H9 (cell line): ENCODE data around the gene TFAP2D. TPM values are rescaled to one million over a fixed set of nuclear protein-coding genes. Genes with fewer than 3 reads are reported as not detected.

Source experiments
- DNase-seq: peaks from one replicate; pipeline ENCODE4 v3.0.0-alpha.2; 2017
- H2AFZ ChIP-seq: one replicate; pipeline ENCODE4 v1.6.1; 2013; ENCODE audit warnings: mild to moderate bottlenecking, low read length, control low read depth, moderate library complexity
- H2AK5ac ChIP-seq: 2 replicates; pipeline ENCODE4 v1.6.1; 2013; ENCODE audit warnings: low read length, control low read depth, mixed read lengths; ENCODE audit not compliant: insufficient read length
- H2BK120ac ChIP-seq: one replicate; pipeline ENCODE4 v1.6.1; 2013; ENCODE audit warnings: low read depth, mild to moderate bottlenecking, low read length, control low read depth, inconsistent platforms; ENCODE audit not compliant: poor library complexity, severe bottlenecking
- H2BK12ac ChIP-seq: 2 replicates; pipeline ENCODE4 v1.6.1; 2013; ENCODE audit warnings: low read length, control low read depth, mixed read lengths, low read depth; ENCODE audit not compliant: insufficient read length
- H2BK15ac ChIP-seq: 2 replicates; pipeline ENCODE4 v1.6.1; 2013; ENCODE audit warnings: low read depth, low read length, control low read depth
- H2BK20ac ChIP-seq: one replicate; pipeline ENCODE4 v1.6.1; 2013; ENCODE audit warnings: low read depth, mild to moderate bottlenecking, low read length, control low read depth, inconsistent platforms; ENCODE audit not compliant: poor library complexity, severe bottlenecking
- H2BK5ac ChIP-seq: 2 replicates; pipeline ENCODE4 v1.6.1; 2013; ENCODE audit warnings: low read length, control low read depth, mixed read lengths; ENCODE audit not compliant: insufficient read length
- H3K14ac ChIP-seq: 2 replicates; pipeline ENCODE4 v1.6.1; 2013; ENCODE audit warnings: low read length, control low read depth; ENCODE audit not compliant: insufficient read depth
- H3K18ac ChIP-seq: 2 replicates; pipeline ENCODE4 v1.6.1; 2013; ENCODE audit warnings: low read depth, mild to moderate bottlenecking, mixed read lengths, low read length, control low read depth; ENCODE audit not compliant: insufficient read length
- H3K23ac ChIP-seq: 2 replicates; pipeline ENCODE4 v1.6.1; 2013; ENCODE audit warnings: low read length, control low read depth, mixed read lengths, low read depth; ENCODE audit not compliant: insufficient read length
- H3K23me2 ChIP-seq: 2 replicates; pipeline ENCODE4 v1.6.1; 2013; ENCODE audit warnings: low read depth, mild to moderate bottlenecking, mixed read lengths, low read length, control low read depth; ENCODE audit not compliant: insufficient read length, poor library complexity, severe bottlenecking
- H3K27ac ChIP-seq: 2 replicates; pipeline ENCODE4 v1.5.1; 2013; ENCODE audit warnings: low read length, control low read depth, mixed read lengths, low read depth; ENCODE audit not compliant: insufficient read length
- H3K27me3 ChIP-seq: 2 replicates; pipeline ENCODE4 v1.6.1; 2013; ENCODE audit warnings: low read length, control low read depth, inconsistent platforms; ENCODE audit not compliant: insufficient read depth
- H3K4ac ChIP-seq: 2 replicates; pipeline ENCODE4 v1.6.1; 2013; ENCODE audit warnings: low read depth, mild to moderate bottlenecking, control low read depth, inconsistent platforms, low read length, moderate library complexity
- H3K4me1 ChIP-seq: 2 replicates; pipeline ENCODE4 v1.6.1; 2013; ENCODE audit warnings: low read length, control low read depth, inconsistent platforms; ENCODE audit not compliant: insufficient read depth
- H3K4me2 ChIP-seq: 2 replicates; pipeline ENCODE4 v1.6.1; 2013; ENCODE audit warnings: low read length, control low read depth, mixed read lengths; ENCODE audit not compliant: insufficient read length, insufficient read depth
- H3K56ac ChIP-seq: 2 replicates; pipeline ENCODE4 v1.6.1; 2013; ENCODE audit warnings: low read depth, mild to moderate bottlenecking, mixed read lengths, low read length, control low read depth; ENCODE audit not compliant: insufficient read length
- H3K79me1 ChIP-seq: 2 replicates; pipeline ENCODE4 v1.6.1; 2013; ENCODE audit warnings: low read depth, mild to moderate bottlenecking, moderate library complexity, low read length, control low read depth, inconsistent platforms; ENCODE audit not compliant: insufficient read depth, poor library complexity, severe bottlenecking
- H3K79me2 ChIP-seq: 2 replicates; pipeline ENCODE4 v1.6.1; 2013; ENCODE audit warnings: low read length, control low read depth, inconsistent platforms; ENCODE audit not compliant: insufficient read depth
- H3K9ac ChIP-seq: 2 replicates; pipeline ENCODE4 v1.6.1; 2013; ENCODE audit warnings: low read length, control low read depth, mixed read lengths; ENCODE audit not compliant: insufficient read length; ENCODE audit errors: extremely low read depth
- H3K9me3 ChIP-seq: one replicate; pipeline ENCODE4 v1.6.1; 2013; ENCODE audit warnings: low read depth, low read length, inconsistent platforms; ENCODE audit not compliant: control insufficient read depth
- H3T11ph ChIP-seq: one replicate; pipeline ENCODE4 v1.6.1; 2013; ENCODE audit warnings: mild to moderate bottlenecking, low read length, control low read depth, inconsistent platforms
- H4K20me1 ChIP-seq: one replicate; pipeline ENCODE4 v1.6.1; 2013; ENCODE audit not compliant: control insufficient read depth, insufficient read length, insufficient read depth
- H4K5ac ChIP-seq: 2 replicates; pipeline ENCODE4 v1.6.1; 2013; ENCODE audit warnings: low read depth, mild to moderate bottlenecking, mixed read lengths, low read length, control low read depth; ENCODE audit not compliant: insufficient read length
- H4K8ac ChIP-seq: replicated peaks from 2 replicates; pipeline ENCODE4 v1.6.1; 2013; ENCODE audit warnings: low read length, control low read depth, mixed read lengths, low read depth; ENCODE audit not compliant: insufficient read length
- H4K91ac ChIP-seq: 2 replicates; pipeline ENCODE4 v1.6.1; 2013; ENCODE audit warnings: low read depth, mild to moderate bottlenecking, moderate library complexity, mixed read lengths, low read length, control low read depth; ENCODE audit not compliant: insufficient read length
- H3K27ac Mint-ChIP-seq, 3 experiments: 2 replicates in 2 of 3; 3 replicates in 1 of 3; pipeline ENCODE4 v1.8.0; 2020 to 2021; ENCODE audit warnings: mixed read lengths in 3 of 3, mild to moderate bottlenecking in 1 of 3, moderate library complexity in 1 of 3
- H3K27me3 Mint-ChIP-seq: 2 replicates; pipeline ENCODE4 v1.8.0; 2021; ENCODE audit warnings: low read depth, mild to moderate bottlenecking, moderate library complexity, mixed read lengths
- H3K36me3 Mint-ChIP-seq, 3 experiments: 2 replicates in 2 of 3; 3 replicates in 1 of 3; pipeline ENCODE4 v1.8.0; 2020 to 2021; ENCODE audit warnings: low read depth in 3 of 3, mixed read lengths in 3 of 3; ENCODE audit not compliant: insufficient read depth in 1 of 3
- H3K4me1 Mint-ChIP-seq, 2 experiments: 2 replicates each; pipeline ENCODE4 v1.8.0; 2020; ENCODE audit warnings: mixed read lengths in 2 of 2
- H3K4me3 Mint-ChIP-seq, 2 experiments: 2 replicates in 1 of 2; 3 replicates in 1 of 2; pipeline ENCODE4 v1.8.0; 2020 to 2021; ENCODE audit warnings: mild to moderate bottlenecking in 2 of 2, mixed read lengths in 2 of 2, moderate library complexity in 1 of 2
- H3K9me3 Mint-ChIP-seq, 2 experiments: 2 replicates in 1 of 2; 3 replicates in 1 of 2; pipeline ENCODE4 v1.8.0; 2020; ENCODE audit warnings: mild to moderate bottlenecking in 2 of 2, mixed read lengths in 2 of 2, moderate library complexity in 1 of 2
- CTCF ChIP-seq: fragments of 200-600 bp; sonication (generic); conservative IDR thresholded peaks from 3 replicates; pipeline ENCODE4 v1.8.0; 2021; ENCODE audit warnings: antibody characterized with exemption, mild to moderate bottlenecking
- WGBS: extraction: QIAGEN DNeasy Blood & Tissue Kit; methylation state at CpG from one replicate; pipeline ENCODE4 v1.1.7; 2013; ENCODE audit warnings: missing lambda C conversion rate, low lambda C conversion rate, mixed read lengths; ENCODE audit not compliant: insufficient read length; ENCODE audit errors: extremely low coverage; 5-methylcytosine and 5-hydroxymethylcytosine counted together
- total RNA-seq: library from RNA; stranded (reverse); gene quantifications from 2 replicates; pipeline ENCODE4 v1.2.1, GENCODE V29; 2021

Gene TFAP2D
- total RNA-seq, 1 experiment from 2014 or later: not detected

- H3K4me1 ChIP-seq: peaks cover 5% of the 10 kb centered on the region
- peak overlapping the region in 1 of 2 experiments; percentile 78; a peak in 4 of 5 replicates for H3K4me3 Mint-ChIP-seq
- H3K27me3 ChIP-seq: peaks cover 77% of the 10 kb centered on the region
These were observed 5.5 kb upstream of the TFAP2D start for GRCh38 chr6:50707652-50708300.

More at GRCh38 chr6:50707652-50708300, 5.5 kb upstream of the TFAP2D start:
- Mint-ChIP-seq H3K27ac (no peak overlapping the region), H3K27me3 (peaks cover 100% of the 10 kb centered on the region), H3K9me3 (peaks cover 2 to 12% of the 10 kb centered on the region in 2 experiments; a peak in 2 of 5 replicates), H3K36me3 (no peaks in the 10 kb centered on the region), H3K4me1 (peaks cover 17 to 47% of the 10 kb centered on the region in 2 experiments)
- H3T11ph ChIP-seq: no peak overlapping the region
- no peaks in the 10 kb centered on the region for H3K79me2 ChIP-seq
- no peak overlapping the region for H2BK5ac ChIP-seq
- no peak overlapping the region for H2BK12ac ChIP-seq
- H3K4me2 ChIP-seq: peak overlapping the region; percentile 81
- H3K23ac ChIP-seq: no peak overlapping the region
- no peak overlapping the region for H2BK20ac ChIP-seq
- no peak overlapping the region for H2AK5ac ChIP-seq
- H2BK15ac ChIP-seq: no peak overlapping the region
- no peaks in the 10 kb centered on the region for H3K79me1 ChIP-seq
- TF ChIP-seq CTCF: no peak
- no peak overlapping the region for H2AFZ ChIP-seq
- no CpG with 5 or more reads among the region's 27 CpGs for WGBS
- H3K18ac ChIP-seq: no peak overlapping the region
- no peaks in the 10 kb centered on the region for H4K20me1 ChIP-seq
- H3K4ac ChIP-seq: no peak overlapping the region
- peak; percentile 69 for DNase-seq
- H3K9ac ChIP-seq: no peak overlapping the region
- H3K14ac ChIP-seq: no peak overlapping the region
- H4K91ac ChIP-seq: no peak overlapping the region
- H3K27ac ChIP-seq: no peak overlapping the region
- H3K56ac ChIP-seq: no peak overlapping the region
- H2BK120ac ChIP-seq: no peak overlapping the region
- no peaks in the 10 kb centered on the region for H3K9me3 ChIP-seq
- peaks cover 4% of the 10 kb centered on the region for H3K23me2 ChIP-seq
- H4K5ac ChIP-seq: no peak overlapping the region
- H4K8ac ChIP-seq: no peak overlapping the region
